ENCODE measurements around the gene ZNF772. TPM values are rescaled to one million over a fixed set of nuclear protein-coding genes. Genes with fewer than 3 reads are reported as not detected.

Gene ZNF772
- total RNA-seq, 1 experiment from 2014 or later = 6.2 TPM

DNA sequence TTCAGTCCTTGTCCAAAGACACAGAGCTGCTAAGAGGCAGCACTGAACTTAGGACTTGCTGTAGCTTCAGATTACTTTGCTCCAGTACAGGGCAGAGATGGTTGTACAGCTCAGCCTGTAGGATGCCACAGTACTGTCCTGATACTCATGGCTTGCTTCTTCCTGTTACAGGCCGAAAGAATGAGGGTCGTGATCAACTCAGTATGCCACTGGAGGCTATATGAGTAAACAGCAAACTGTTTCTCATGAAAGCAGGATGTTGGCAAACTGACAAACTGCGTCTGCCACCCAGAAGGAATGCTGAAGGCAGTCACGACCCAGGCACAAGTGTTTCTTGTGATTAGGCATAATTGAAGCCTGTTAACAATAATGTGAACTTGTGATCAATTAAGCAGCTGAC, 39.4 kb downstream of the ZNF772 start:
- Histone ChIP-seq H3K36me3 (ENCODE audit: control insufficient read depth, insufficient read depth, low read length) (no peaks in the 10 kb centered on the region), H3K27me3 (ENCODE audit: control insufficient read depth, insufficient read depth, low read length) (no peaks in the 10 kb centered on the region), H3K4me3 (ENCODE audit: low read depth in 2 of 2, low read length in 2 of 2) (no peak overlapping the region), H3K27ac (ENCODE audit: low read length) (no peak overlapping the region), H3K4me1 (ENCODE audit: control insufficient read depth, insufficient read depth, low read length) (peaks cover 5% of the 10 kb centered on the region), H3K9me3 (ENCODE audit: control insufficient read depth, insufficient read depth, low read depth, low read length) (peaks cover 37% of the 10 kb centered on the region)
- TF ChIP-seq SIN3A (IDR thresholded peaks at IDR 0.05; ENCODE audit: borderline replicate concordance, insufficient read depth, low read depth, low read length) (no peak), TCF7L2 (IDR thresholded peaks at IDR 0.05; ENCODE audit: low read depth, low read length) (no peak), POLR2AphosphoS5 (IDR thresholded peaks at IDR 0.05; ENCODE audit: low read depth, low read length) (no peak), REST (IDR thresholded peaks at IDR 0.05; ENCODE audit: insufficient read depth in 1 of 2, low read depth in 2 of 2, low read length in 1 of 2) (no peak)
- TF ChIP-seq, protein P1, sequence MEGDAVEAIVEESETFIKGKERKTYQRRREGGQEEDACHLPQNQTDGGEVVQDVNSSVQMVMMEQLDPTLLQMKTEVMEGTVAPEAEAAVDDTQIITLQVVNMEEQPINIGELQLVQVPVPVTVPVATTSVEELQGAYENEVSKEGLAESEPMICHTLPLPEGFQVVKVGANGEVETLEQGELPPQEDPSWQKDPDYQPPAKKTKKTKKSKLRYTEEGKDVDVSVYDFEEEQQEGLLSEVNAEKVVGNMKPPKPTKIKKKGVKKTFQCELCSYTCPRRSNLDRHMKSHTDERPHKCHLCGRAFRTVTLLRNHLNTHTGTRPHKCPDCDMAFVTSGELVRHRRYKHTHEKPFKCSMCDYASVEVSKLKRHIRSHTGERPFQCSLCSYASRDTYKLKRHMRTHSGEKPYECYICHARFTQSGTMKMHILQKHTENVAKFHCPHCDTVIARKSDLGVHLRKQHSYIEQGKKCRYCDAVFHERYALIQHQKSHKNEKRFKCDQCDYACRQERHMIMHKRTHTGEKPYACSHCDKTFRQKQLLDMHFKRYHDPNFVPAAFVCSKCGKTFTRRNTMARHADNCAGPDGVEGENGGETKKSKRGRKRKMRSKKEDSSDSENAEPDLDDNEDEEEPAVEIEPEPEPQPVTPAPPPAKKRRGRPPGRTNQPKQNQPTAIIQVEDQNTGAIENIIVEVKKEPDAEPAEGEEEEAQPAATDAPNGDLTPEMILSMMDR (IDR thresholded peaks at IDR 0.05) = no peak
- DNase-seq (ENCODE audit: low read depth, low spot score) = no peak
- intact Hi-C loops (cut with micrococcal nuclease; ENCODE audit: unreplicated experiment) (no loop called here), in situ Hi-C loops (cut with HindIII; ENCODE audit: low pct_unique_long_range_greater_than_20kb, low sequenced_read_pairs) (no loop called here)
- no peak for ATAC-seq
- ChIA-PET POLR2A (no interaction called here), CTCF (no interaction called here)
- BruUV-seq (replicated peaks) = no TSS peak

- Histone ChIP-seq H3K27me3 (ENCODE audit: control insufficient read depth, insufficient read depth, low read length) (no peaks in the 10 kb centered on the region), H3K36me3 (ENCODE audit: control insufficient read depth, insufficient read depth, low read length) (no peaks in the 10 kb centered on the region), H3K27ac (ENCODE audit: low read length) (peak overlapping the region; percentile 86), H3K4me3 (ENCODE audit: low read depth in 2 of 2, low read length in 2 of 2) (peak overlapping the region; percentile 65 to 92), H3K4me1 (ENCODE audit: control insufficient read depth, insufficient read depth, low read length) (peaks cover 5% of the 10 kb centered on the region), H3K9me3 (ENCODE audit: control insufficient read depth, insufficient read depth, low read depth, low read length) (peaks cover 24% of the 10 kb centered on the region)
- intact Hi-C loops (cut with micrococcal nuclease; ENCODE audit: unreplicated experiment) = no loop called here
- in situ Hi-C loops (cut with HindIII; ENCODE audit: low pct_unique_long_range_greater_than_20kb, low sequenced_read_pairs) = no loop called here
- ChIA-PET POLR2A (interaction anchor here (0.6 kb wide), 1 partner anchor 172 kb away, joined by 6 read pairs; no protein-coding TSS in a partner anchor), CTCF (no interaction called here)
- DNase-seq (ENCODE audit: low read depth, low spot score) = no peak
- BruUV-seq (replicated peaks) = TSS peak; percentile 76
- TF ChIP-seq TCF7L2 (IDR thresholded peaks at IDR 0.05; ENCODE audit: low read depth, low read length) (no peak), SIN3A (IDR thresholded peaks at IDR 0.05; ENCODE audit: borderline replicate concordance, insufficient read depth, low read depth, low read length) (no peak), REST (IDR thresholded peaks at IDR 0.05; ENCODE audit: insufficient read depth in 1 of 2, low read depth in 2 of 2, low read length in 1 of 2) (no peak), POLR2AphosphoS5 (IDR thresholded peaks at IDR 0.05; ENCODE audit: low read depth, low read length) (no peak)
- TF ChIP-seq, protein P1 (IDR thresholded peaks at IDR 0.05) = no peak
- no peak for ATAC-seq
Measured at GRCh38 chr19:57436417-57436816, 40.9 kb downstream of the ZNF772 start.

Data from Panc1 (cell line).